Esophagus muscularis mucosa (tissue), 4 donors: ENCODE results near the gene SLC4A9. TPM values are rescaled to one million over a fixed set of nuclear protein-coding genes. Genes with fewer than 3 reads are reported as not detected.

ENCODE experiments used
- DNase-seq: peaks from one replicate; pipeline ENCODE4 v3.0.0-alpha.2; 2017; ENCODE audit errors: extremely low spot score
- H3K27ac ChIP-seq, 4 donors: fragments of 200-600 bp; sonication (generic); replicated peaks in 1 of 4; 1 replicate in 3 of 4; 2 replicates in 1 of 4; pipeline ENCODE4 v1.5.1; 2016 to 2019; ENCODE audit warnings: mild to moderate bottlenecking in 1 of 4
- H3K27me3 ChIP-seq, 4 donors: fragments of 200-600 bp; sonication (generic); one replicate each; pipeline versions ENCODE4 v1.5.1 to v1.6.0; 2016 to 2019
- H3K36me3 ChIP-seq, 4 donors: fragments of 200-600 bp; sonication (generic); one replicate each; pipeline ENCODE4 v1.5.1; 2016 to 2019
- H3K4me1 ChIP-seq, 4 donors: fragments of 200-600 bp; sonication (generic); one replicate each; pipeline ENCODE4 v1.5.1; 2016 to 2019
- H3K4me3 ChIP-seq, 4 donors: fragments of 200-600 bp; sonication (generic); 1 replicate in 2 of 4; 2 replicates in 2 of 4; pipeline ENCODE4 v1.5.1; 2016 to 2019; ENCODE audit warnings: mild to moderate bottlenecking in 4 of 4, moderate library complexity in 1 of 4
- H3K9me3 ChIP-seq, 4 donors: fragments of 200-600 bp; sonication (generic); 1 replicate in 3 of 4; 2 replicates in 1 of 4; pipeline ENCODE4 v1.5.1; 2016 to 2019
- CTCF ChIP-seq, 3 experiments: fragments of 200-600 bp in 2 of 3; fragments of 450-650 bp in 1 of 3; sonication (generic) in 2 of 3; IDR thresholded peaks; one replicate each; pipeline ENCODE4 v1.5.1; 2017 to 2019; ENCODE audit warnings: antibody characterized with exemption in 3 of 3, mild to moderate bottlenecking in 2 of 3, moderate library complexity in 1 of 3
- EP300 ChIP-seq: sonication (generic); formaldehyde crosslinking; IDR thresholded peaks from one replicate; pipeline ENCODE4 v1.6.1; 2017; ENCODE audit warnings: antibody characterized with exemption
- POLR2A ChIP-seq: fragments of 450-650 bp; IDR thresholded peaks from one replicate; pipeline ENCODE4 v1.6.1; 2017; ENCODE audit warnings: antibody characterized with exemption, moderate library complexity, mild to moderate bottlenecking, low read depth
- POLR2AphosphoS5 ChIP-seq, 2 donors: sonication (generic); formaldehyde crosslinking; IDR thresholded peaks; one replicate each; pipeline ENCODE4 v1.6.1; 2017; ENCODE audit warnings: antibody characterized with exemption in 2 of 2
- WGBS: methylation state at CpG from one replicate; pipeline ENCODE4 v1.1.5; 2018; 5-methylcytosine and 5-hydroxymethylcytosine counted together
- intact Hi-C: fragments of 100-400 bp; cut with DNase I; formaldehyde crosslinking; loops from one replicate; pipeline ENCODE4 v1.15.1; 2023
- total RNA-seq, 4 donors: library from RNA; depleted of rRNA; stranded (reverse); fragments of >200 nt; gene quantifications; one replicate each; pipeline versions ENCODE4 v1.1.0 to v1.2.1, GENCODE V29; 2016

SLC4A9 gene
- total RNA-seq, 4 donors from 2014 or later: not detected

GRCh38 chr5:140328036-140328764 lies 31.8 kb upstream of the SLC4A9 start:
- WGBS: 94% methylated on average over 8 of the region's 8 CpGs
- TF ChIP-seq POLR2AphosphoS5 (IDR thresholded peaks at IDR 0.05) (no peak), POLR2A (no peak), CTCF (IDR thresholded peaks at IDR 0.05) (no peak), EP300 (no peak)
- Histone ChIP-seq H3K9me3 (no peaks in the 10 kb centered on the region), H3K36me3 (peaks cover 0 to 13% (median 11%) of the 10 kb centered on the region in 4 donors), H3K27me3 (no peaks in the 10 kb centered on the region), H3K4me1 (peaks cover 24 to 32% (median 28%) of the 10 kb centered on the region in 4 donors), H3K4me3 (no peak overlapping the region), H3K27ac (no peak overlapping the region)
- DNase-seq: no peak
- intact Hi-C loops: no loop called here

GRCh38 chr5:140329739-140330481 lies 30.1 kb upstream of the SLC4A9 start:
- intact Hi-C loops: no loop called here

GRCh38 chr5:140331638-140332037 lies 28.4 kb upstream of the SLC4A9 start:
- H3K9me3 ChIP-seq: no peaks in the 10 kb centered on the region
- H3K27ac ChIP-seq: no peak overlapping the region
- TF ChIP-seq POLR2AphosphoS5 (IDR thresholded peaks at IDR 0.05) (no peak), EP300 (no peak), POLR2A (no peak), CTCF (IDR thresholded peaks at IDR 0.05) (no peak)
- H3K4me1 ChIP-seq: peaks cover 17 to 24% (median 19%) of the 10 kb centered on the region in 4 donors
- no peak for DNase-seq
- intact Hi-C loops: no loop called here
- H3K4me3 ChIP-seq: no peak overlapping the region
- no peaks in the 10 kb centered on the region for H3K27me3 ChIP-seq
- 90% methylated on average over 1 of the region's 1 CpG for WGBS
- H3K36me3 ChIP-seq: peaks cover 12 to 42% (median 30%) of the 10 kb centered on the region in 4 donors

More at GRCh38 chr5:140329739-140330481, 30.1 kb upstream of the SLC4A9 start:
- Histone ChIP-seq H3K27me3 (no peaks in the 10 kb centered on the region), H3K27ac (no peak overlapping the region), H3K9me3 (no peaks in the 10 kb centered on the region), H3K4me3 (no peak overlapping the region), H3K4me1 (peaks cover 7 to 15% (median 11%) of the 10 kb centered on the region in 4 donors), H3K36me3 (peaks cover 12 to 30% (median 26%) of the 10 kb centered on the region in 4 donors)
- WGBS: 73% methylated on average over 5 of the region's 5 CpGs
- no peak for DNase-seq
- TF ChIP-seq EP300 (no peak), POLR2AphosphoS5 (IDR thresholded peaks at IDR 0.05) (peak in 1 of 2 donors; percentile 35)

- DNase-seq: no peak
- Histone ChIP-seq H3K27ac (peak overlapping the region; percentile 47 to 77 (median 66)), H3K9me3 (no peaks in the 10 kb centered on the region), H3K27me3 (no peaks in the 10 kb centered on the region), H3K4me3 (no peak overlapping the region), H3K4me1 (peaks cover 37 to 57% (median 51%) of the 10 kb centered on the region in 4 donors), H3K36me3 (peaks cover 12 to 66% (median 36%) of the 10 kb centered on the region in 4 donors)
- WGBS: 45% methylated on average over 5 of the region's 5 CpGs
- TF ChIP-seq EP300 (no peak), CTCF (IDR thresholded peaks at IDR 0.05) (no peak), POLR2A (no peak), POLR2AphosphoS5 (IDR thresholded peaks at IDR 0.05) (no peak)
- intact Hi-C loops: no loop called here
Observed at GRCh38 chr5:140336388-140336787, 23.6 kb upstream of the SLC4A9 start.

- peaks cover 52 to 72% (median 66%) of the 10 kb centered on the region in 4 donors for H3K4me1 ChIP-seq
- TF ChIP-seq EP300 (no peak), CTCF (IDR thresholded peaks at IDR 0.05) (no peak), POLR2AphosphoS5 (IDR thresholded peaks at IDR 0.05) (no peak), POLR2A (no peak)
- peak overlapping the region in 1 of 4 donors; percentile 77 for H3K27ac ChIP-seq
- no peaks in the 10 kb centered on the region for H3K9me3 ChIP-seq
- 95% methylated on average over 1 of the region's 1 CpG for WGBS
- intact Hi-C loops: no loop called here
- H3K27me3 ChIP-seq: no peaks in the 10 kb centered on the region
- no peak for DNase-seq
- peaks cover 12 to 71% (median 32%) of the 10 kb centered on the region in 4 donors for H3K36me3 ChIP-seq
- H3K4me3 ChIP-seq: no peak overlapping the region
Observed at GRCh38 chr5:140337880-140338279, 22.1 kb upstream of the SLC4A9 start.
